H1 (cell line): ENCODE measurements around the gene UCHL1. TPM values are rescaled to one million over a fixed set of nuclear protein-coding genes. Genes with fewer than 3 reads are reported as not detected.
"Not testable (repeated sequence)": the region's sequence is repeated elsewhere in the genome, so short reads cannot be mapped to it uniquely, and the experiment has no call there.

Source experiments
- CTCF ChIA-PET: fragments of 300-600 bp; sonication (Branson Sonifier 250); formaldehyde crosslinking; loops from one replicate; lab custom pipeline; 2021; ENCODE audit not compliant: partially characterized antibody; lab: Charles Lee
- POLR2A ChIA-PET: fragments of 300-600 bp; sonication (Branson Sonifier 250); formaldehyde crosslinking; loops from one replicate; lab custom pipeline; 2021; ENCODE audit warnings: inconsistent platforms; ENCODE audit not compliant: partially characterized antibody; lab: Charles Lee
- DNase-seq, 2 experiments: peaks; one replicate each; pipeline versions ENCODE4 v3.0.0 to v3.0.0-alpha.2; 2010 to 2022; ENCODE audit warnings: low spot score in 2 of 2, low read depth in 1 of 2, mixed read lengths in 1 of 2
- FAIRE-seq: peaks from 2 replicates; lab custom pipeline; 2011; peaks lifted over from hg19 to GRCh38; lab: Jason Lieb, UNC
- H2AFZ ChIP-seq: 2 replicates; pipeline ENCODE4 v1.8.1; 2012; ENCODE audit warnings: low read length, inconsistent platforms
- H2AK5ac ChIP-seq: 2 replicates; pipeline ENCODE4 v1.6.1; 2013; ENCODE audit warnings: low read depth, low read length
- H2BK120ac ChIP-seq: replicated peaks from 2 replicates; pipeline ENCODE3; 2013; ENCODE audit warnings: low read depth, low read length, inconsistent platforms
- H2BK12ac ChIP-seq: 2 replicates; pipeline ENCODE4 v1.6.1; 2013; ENCODE audit warnings: low read depth, low read length
- H2BK15ac ChIP-seq: 2 replicates; pipeline ENCODE4 v1.6.1; 2013; ENCODE audit warnings: low read length
- H2BK20ac ChIP-seq: 2 replicates; pipeline ENCODE4 v1.6.1; 2013; ENCODE audit warnings: low read length
- H2BK5ac ChIP-seq: 2 replicates; pipeline ENCODE4 v1.6.1; 2013; ENCODE audit warnings: low read depth, low read length
- H3K14ac ChIP-seq: 2 replicates; pipeline ENCODE4 v1.6.1; 2013; ENCODE audit warnings: inconsistent platforms; ENCODE audit not compliant: insufficient read length
- H3K18ac ChIP-seq: 2 replicates; pipeline ENCODE4 v1.6.1; 2013; ENCODE audit warnings: low read length; ENCODE audit errors: extremely low read depth
- H3K23ac ChIP-seq: 2 replicates; pipeline ENCODE4 v1.6.1; 2013; ENCODE audit warnings: inconsistent platforms; ENCODE audit not compliant: insufficient read length
- H3K23me2 ChIP-seq: 2 replicates; pipeline ENCODE4 v1.6.1; 2013; ENCODE audit warnings: low read depth, low read length
- H3K27ac ChIP-seq: 2 replicates; pipeline ENCODE4 v1.6.1; 2011; ENCODE audit warnings: low read depth, low read length, inconsistent platforms
- H3K27me3 ChIP-seq, 4 experiments: replicated peaks in 1 of 4; 1 replicate in 1 of 4; 2 replicates in 3 of 4; pipeline versions ENCODE4 v1.6.1 to v1.8.1; 2011 to 2013; ENCODE audit warnings: low read length in 3 of 4, mild to moderate bottlenecking in 3 of 4, inconsistent platforms in 2 of 4, mixed read lengths in 2 of 4, moderate library complexity in 1 of 4; ENCODE audit not compliant: control insufficient read depth in 3 of 4, insufficient read depth in 3 of 4; ENCODE audit errors: extremely low read depth in 1 of 4
- H3K36me3 ChIP-seq, 4 experiments: 2 replicates each; pipeline versions ENCODE4 v1.6.1 to v1.8.1; 2011 to 2013; ENCODE audit warnings: mild to moderate bottlenecking in 4 of 4, low read length in 3 of 4, moderate library complexity in 2 of 4, control low read depth in 1 of 4, inconsistent platforms in 1 of 4; ENCODE audit not compliant: insufficient read depth in 4 of 4, control insufficient read depth in 2 of 4
- H3K4ac ChIP-seq: replicated peaks from 2 replicates; pipeline ENCODE3; 2013; ENCODE audit warnings: low read length, low read depth, mixed read lengths, inconsistent platforms; ENCODE audit not compliant: insufficient read length
- H3K4me1 ChIP-seq, 4 experiments: replicated peaks in 1 of 4; 1 replicate in 1 of 4; 2 replicates in 3 of 4; pipeline versions ENCODE4 v1.6.1 to v1.8.1; 2011 to 2013; ENCODE audit warnings: low read length in 3 of 4, inconsistent platforms in 2 of 4, mixed read lengths in 1 of 4; ENCODE audit not compliant: insufficient read depth in 4 of 4, control insufficient read depth in 3 of 4
- H3K4me2 ChIP-seq, 2 experiments: 2 replicates each; pipeline versions ENCODE4 v1.6.1 to v1.8.1; 2011 to 2013; ENCODE audit warnings: low read depth in 2 of 2, low read length in 2 of 2, control low read depth in 1 of 2, inconsistent platforms in 1 of 2, mild to moderate bottlenecking in 1 of 2; ENCODE audit not compliant: insufficient read depth in 1 of 2
- H3K4me3 ChIP-seq, 4 experiments: fragments of 200-600, 300-600 bp in 1 of 4; sonication (generic), shearing (Covaris generic), sonication (Bioruptor Twin) in 1 of 4; 2 replicates each; pipeline versions ENCODE4 v1.5.1 to v1.8.1; 2011 to 2016; ENCODE audit warnings: low read length in 4 of 4, low read depth in 3 of 4, control low read depth in 2 of 4, inconsistent platforms in 2 of 4, mild to moderate bottlenecking in 2 of 4, mixed read lengths in 1 of 4, moderate library complexity in 1 of 4; ENCODE audit not compliant: insufficient read depth in 2 of 4; ENCODE audit errors: extremely low read depth in 1 of 4
- H3K56ac ChIP-seq: replicated peaks from 2 replicates; pipeline ENCODE3; 2013; ENCODE audit warnings: low read depth, mild to moderate bottlenecking, mixed read lengths, low read length, inconsistent platforms; ENCODE audit not compliant: insufficient read length
- H3K79me1 ChIP-seq: 2 replicates; pipeline ENCODE4 v1.6.1; 2013; ENCODE audit warnings: low read depth, low read length, control low read depth
- H3K79me2 ChIP-seq, 2 experiments: 2 replicates each; pipeline versions ENCODE4 v1.6.1 to v1.8.1; 2012 to 2013; ENCODE audit warnings: low read length in 2 of 2, mild to moderate bottlenecking in 2 of 2, inconsistent platforms in 1 of 2; ENCODE audit not compliant: insufficient read depth in 2 of 2, control insufficient read depth in 1 of 2
- H3K9ac ChIP-seq, 4 experiments: replicated peaks in 1 of 4; 1 replicate in 1 of 4; 2 replicates in 3 of 4; pipeline versions ENCODE4 v1.6.1 to v1.8.1; 2011 to 2013; ENCODE audit warnings: low read depth in 3 of 4, low read length in 3 of 4, control low read depth in 2 of 4, mild to moderate bottlenecking in 2 of 4, moderate library complexity in 2 of 4, inconsistent platforms in 1 of 4; ENCODE audit errors: extremely low read depth in 1 of 4
- H3K9me3 ChIP-seq, 2 experiments: 2 replicates each; pipeline versions ENCODE4 v1.6.1 to v1.8.1; 2012 to 2013; ENCODE audit warnings: mild to moderate bottlenecking in 2 of 2, moderate library complexity in 2 of 2, control low read depth in 1 of 2, inconsistent platforms in 1 of 2, low read depth in 1 of 2, low read length in 1 of 2, mixed read lengths in 1 of 2; ENCODE audit not compliant: insufficient read depth in 2 of 2
- H4K20me1 ChIP-seq, 2 experiments: replicated peaks in 1 of 2; 2 replicates each; pipeline versions ENCODE3 to v1.8.1; 2011 to 2013; ENCODE audit warnings: inconsistent platforms in 2 of 2, low read length in 2 of 2, mild to moderate bottlenecking in 1 of 2; ENCODE audit not compliant: insufficient read depth in 2 of 2, control insufficient read depth in 1 of 2
- H4K5ac ChIP-seq: 2 replicates; pipeline ENCODE4 v1.6.1; 2013; ENCODE audit warnings: low read length, low read depth, mixed read lengths, inconsistent platforms; ENCODE audit not compliant: insufficient read length
- H4K8ac ChIP-seq: 2 replicates; pipeline ENCODE4 v1.8.0; 2013; ENCODE audit warnings: mild to moderate bottlenecking, moderate library complexity, low read length, inconsistent platforms; ENCODE audit not compliant: insufficient read depth; ENCODE audit errors: extremely low read depth
- H4K91ac ChIP-seq: replicated peaks from 2 replicates; pipeline ENCODE3; 2013; ENCODE audit warnings: low read length, mixed read lengths, inconsistent platforms; ENCODE audit not compliant: insufficient read length
- NANOG ChIP-seq: IDR thresholded peaks from 2 replicates; pipeline ENCODE4 v1.6.1; 2011; ENCODE audit warnings: low read length, low read depth, mild to moderate bottlenecking, inconsistent platforms; ENCODE audit not compliant: insufficient read depth, poor library complexity, severe bottlenecking
- WGBS, 2 experiments: shearing (Covaris generic) in 1 of 2; methylation state at CpG; one replicate each; pipeline versions ENCODE4 v1.1.6 to v1.1.7; 2013 to 2015; ENCODE audit warnings: low lambda C conversion rate in 2 of 2, mixed read lengths in 2 of 2, inconsistent platforms in 1 of 2, low coverage in 1 of 2, missing lambda C conversion rate in 1 of 2; ENCODE audit not compliant: insufficient replicate concordance in 2 of 2, insufficient coverage in 1 of 2, insufficient read length in 1 of 2; ENCODE audit errors: extremely low coverage in 1 of 2, missing lambda C conversion rate in 1 of 2; 5-methylcytosine and 5-hydroxymethylcytosine counted together
- polyA plus RNA-seq, 7 experiments: library from polyadenylated mRNA; depleted of rRNA in 3 of 7; stranded (reverse) in 5 of 7; unstranded in 2 of 7; fragments of >200 nt in 5 of 7; fragments of 200-250 nt in 2 of 7; gene quantifications; 1 replicate in 5 of 7; 2 replicates in 1 of 7; 4 replicates in 1 of 7; pipeline versions ENCODE4 v1.2.1 to v1.2.3, GENCODE V29; 2011 to 2013; ENCODE audit warnings: missing spikeins in 2 of 7, mixed read lengths in 2 of 7
- total RNA-seq: library from RNA; stranded (reverse); fragmentation: NEBNext Ultra II Directional; extraction: Animal tissue kit (Norgen Biotek cat#: 25700); gene quantifications from 2 replicates; pipeline ENCODE4 v1.2.1, GENCODE V29; 2021

Gene UCHL1
- total and polyA plus RNA-seq, 2 of the 8 experiments (the other 6 are each of a cell fraction or from before 2014, with no cell fraction given): 781 to 1,717 TPM

- no peak overlapping the region for H2BK5ac ChIP-seq
- FAIRE-seq (no peak), DNase-seq (no peak)
- no peak overlapping the region for H2BK15ac ChIP-seq
- no peaks in the 10 kb centered on the region for H3K9me3 ChIP-seq
- H3K79me1 ChIP-seq: no peaks in the 10 kb centered on the region
- no peaks in the 10 kb centered on the region for H3K27me3 ChIP-seq
- H2BK120ac ChIP-seq: no peak overlapping the region
- no peak overlapping the region for H3K23ac ChIP-seq
- no peak overlapping the region for H2AFZ ChIP-seq
- no peak overlapping the region for H3K4me2 ChIP-seq
- H4K5ac ChIP-seq: no peak overlapping the region
- H3K9ac ChIP-seq: no peak overlapping the region
- H3K18ac ChIP-seq: no peak overlapping the region
- H3K4ac ChIP-seq: no peak overlapping the region
- H3K4me3 ChIP-seq: no peak overlapping the region
- H3K4me1 ChIP-seq: no peaks in the 10 kb centered on the region
- 86% methylated on average over 2 of the region's 2 CpGs; no CpG with 5 or more reads in 1 of the 2 experiments for WGBS, 2 experiments
- no peaks in the 10 kb centered on the region for H3K79me2 ChIP-seq
- H3K36me3 ChIP-seq: no peaks in the 10 kb centered on the region
- POLR2A ChIA-PET: no interaction called here
- no peak overlapping the region for H4K8ac ChIP-seq
- H3K56ac ChIP-seq: no peak overlapping the region
- no peak overlapping the region for H4K91ac ChIP-seq
- H4K20me1 ChIP-seq: no peaks in the 10 kb centered on the region
- no peaks in the 10 kb centered on the region for H3K23me2 ChIP-seq
- H2AK5ac ChIP-seq: no peak overlapping the region
- no peak overlapping the region for H3K14ac ChIP-seq
- H2BK20ac ChIP-seq: no peak overlapping the region
- CTCF ChIA-PET: interaction anchor here (0.8 to 1.6 kb wide), 5 partner anchors 11 to 353 kb away, joined by 3 to 6 read pairs (median 3); no protein-coding TSS in a partner anchor
- H2BK12ac ChIP-seq: no peak overlapping the region
- H3K27ac ChIP-seq: no peak overlapping the region
- TF ChIP-seq NANOG: no peak
Observed at GRCh38 chr4:41308398-41308797, 51.7 kb downstream of the UCHL1 start.

GRCh38 chr4:41315426-41315825, 58.7 kb downstream of the UCHL1 start:
- WGBS, 2 experiments: 95% methylated on average over 14 of the region's 14 CpGs; no CpG with 5 or more reads in 1 of the 2 experiments
- H4K20me1 ChIP-seq, H2BK5ac ChIP-seq, FAIRE-seq, H4K8ac ChIP-seq, H3K4me2 ChIP-seq, H3K56ac ChIP-seq, DNase-seq, H2AK5ac ChIP-seq, H3K4me1 ChIP-seq, H3K23me2 ChIP-seq, H3K36me3 ChIP-seq, H3K27ac ChIP-seq, POLR2A ChIA-PET, H3K14ac ChIP-seq, H3K4me3 ChIP-seq, H2BK12ac ChIP-seq, H2BK15ac ChIP-seq, H3K9ac ChIP-seq, H3K79me2 ChIP-seq, H3K23ac ChIP-seq, H3K9me3 ChIP-seq, H3K4ac ChIP-seq, H2AFZ ChIP-seq, H2BK120ac ChIP-seq, H2BK20ac ChIP-seq, H4K5ac ChIP-seq, H3K18ac ChIP-seq, H4K91ac ChIP-seq, H3K79me1 ChIP-seq, H3K27me3 ChIP-seq: not testable (repeated sequence)
- CTCF ChIA-PET: interaction anchor here (1.0 kb wide), 1 partner anchor 34 kb away, joined by 3 read pairs; no protein-coding TSS in a partner anchor
